GM18868 (cell line): ENCODE measurements around the gene ZNF697.
"Not testable (repeated sequence)": the region's sequence is repeated elsewhere in the genome, so short reads cannot be mapped to it uniquely, and the experiment has no call there.

Experiments used
- ATAC-seq: cut with Tn5 transposase; IDR thresholded peaks from one replicate; pipeline ENCODE4 v1.9.1; 2021; ENCODE audit warnings: mild to moderate bottlenecking, moderate library complexity; ENCODE audit not compliant: unreplicated experiment

Gene ZNF697

DNA sequence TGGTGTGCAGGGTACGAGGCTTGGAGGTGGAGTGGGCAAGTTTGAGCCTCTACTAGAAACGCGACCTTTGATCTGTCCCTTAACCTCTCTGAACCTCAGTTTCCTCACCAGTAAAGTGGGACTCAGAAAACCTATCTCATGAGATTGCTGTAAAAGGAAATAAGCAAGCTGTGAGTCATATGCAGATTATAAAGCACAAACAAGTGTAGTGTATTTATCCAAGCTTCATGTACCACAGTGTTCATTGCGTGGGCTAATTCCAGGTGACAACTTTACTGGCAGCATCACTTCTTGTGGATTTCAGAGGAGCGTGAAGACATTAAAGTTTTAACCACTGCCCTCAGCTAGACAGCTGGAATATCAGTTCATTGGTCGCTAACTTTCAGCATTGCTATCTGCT, 44.4 kb downstream of the ZNF697 start:
- no peak for ATAC-seq

DNA sequence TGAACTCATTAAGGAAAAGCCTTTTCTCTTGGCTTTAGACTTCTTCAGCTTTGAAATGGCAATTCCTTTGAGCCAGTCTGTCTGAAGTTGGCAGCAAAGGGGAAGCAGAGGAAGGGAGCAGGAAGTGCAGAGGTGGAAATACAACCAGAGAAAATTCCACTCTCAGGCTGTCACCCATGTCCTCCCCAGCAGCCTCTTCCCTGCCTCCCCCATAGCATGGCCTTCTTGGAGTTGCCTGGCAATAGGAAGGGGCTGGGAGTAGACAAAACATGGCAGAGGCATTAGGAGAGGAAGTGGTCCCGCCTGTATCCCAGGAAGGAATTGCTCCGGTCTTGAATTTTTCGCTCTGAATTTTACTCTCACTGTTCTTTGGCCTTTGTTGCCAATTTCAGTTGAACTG, 44.8 kb downstream of the ZNF697 start:
- not testable (repeated sequence) for ATAC-seq

DNA sequence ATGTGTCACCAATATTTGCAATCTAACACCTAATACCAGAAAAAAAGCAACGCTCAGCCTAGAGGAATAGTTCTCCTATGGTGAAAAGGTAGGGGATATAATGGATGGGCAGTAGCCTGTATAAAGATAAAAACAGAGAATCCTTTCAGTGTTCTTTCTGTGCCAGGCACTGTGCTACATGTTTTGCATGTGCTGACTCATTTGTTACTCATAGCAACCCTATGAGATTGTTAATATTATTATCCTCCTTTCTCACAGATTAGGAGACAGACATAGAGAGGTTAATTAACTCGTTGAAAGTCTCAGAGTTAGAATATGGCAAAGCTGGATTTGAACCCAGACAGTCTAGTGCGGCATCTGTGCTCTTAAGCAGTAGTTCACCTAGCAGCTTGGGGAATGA, 45.3 kb downstream of the ZNF697 start:
- not testable (repeated sequence) for ATAC-seq

DNA sequence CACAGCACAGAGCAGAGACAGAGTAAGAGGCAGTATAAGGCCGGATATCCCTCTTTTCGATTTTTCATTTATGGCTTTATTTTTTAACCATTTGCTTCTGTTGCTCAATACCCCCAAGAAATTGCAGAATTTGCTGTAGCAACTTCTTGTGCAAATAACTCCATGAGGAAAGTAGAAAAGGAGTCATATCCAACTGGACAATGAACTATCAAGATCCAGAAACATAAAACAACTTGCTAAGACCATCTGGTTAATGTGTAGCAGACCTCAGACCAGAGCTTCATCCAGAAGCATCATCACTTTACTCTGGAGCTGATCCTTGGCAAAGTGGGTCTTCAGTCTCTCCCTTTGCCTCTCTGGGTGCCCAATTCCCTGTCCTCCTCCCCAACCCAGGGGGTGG, 45.9 kb downstream of the ZNF697 start:
- ATAC-seq: no peak

DNA sequence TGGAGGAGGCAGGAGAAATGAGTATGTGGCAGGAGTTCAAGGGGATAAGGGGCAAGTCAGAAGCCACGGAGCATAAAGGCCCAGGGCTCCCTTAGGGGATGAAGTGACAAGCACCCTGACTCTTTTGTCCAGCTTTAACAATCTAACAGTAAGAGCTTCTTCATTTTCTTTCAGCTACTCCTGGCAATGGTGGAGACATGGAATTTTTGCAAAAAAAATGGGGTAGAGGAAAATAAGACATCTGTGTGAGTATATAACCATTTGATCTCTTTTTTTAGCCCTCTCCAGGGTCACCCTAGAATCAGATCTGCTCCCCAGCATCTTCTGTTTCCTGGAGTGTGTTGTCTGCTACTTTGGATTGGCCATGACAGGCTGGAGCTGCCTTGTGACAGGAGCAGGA, 47.1 kb downstream of the ZNF697 start:
- no peak for ATAC-seq

DNA sequence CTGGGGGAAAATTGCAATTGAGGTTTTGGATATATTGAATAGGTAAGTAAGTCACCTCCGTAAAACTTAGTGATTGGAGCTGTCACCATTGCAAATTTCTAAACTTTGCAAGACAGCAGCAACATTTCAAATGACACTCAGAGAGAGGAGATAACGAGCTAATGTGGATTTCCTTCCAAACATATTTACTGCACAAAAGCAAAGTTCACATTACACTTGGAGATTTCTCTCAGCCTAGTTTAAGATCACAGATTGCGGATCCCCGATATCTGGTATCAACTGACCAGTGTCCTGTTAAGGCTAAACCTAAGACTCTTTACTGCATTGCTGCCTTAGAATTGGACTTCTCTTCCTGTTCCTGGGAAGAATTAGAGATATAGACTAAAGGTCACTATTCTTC, 47.5 kb downstream of the ZNF697 start:
- no peak for ATAC-seq

DNA sequence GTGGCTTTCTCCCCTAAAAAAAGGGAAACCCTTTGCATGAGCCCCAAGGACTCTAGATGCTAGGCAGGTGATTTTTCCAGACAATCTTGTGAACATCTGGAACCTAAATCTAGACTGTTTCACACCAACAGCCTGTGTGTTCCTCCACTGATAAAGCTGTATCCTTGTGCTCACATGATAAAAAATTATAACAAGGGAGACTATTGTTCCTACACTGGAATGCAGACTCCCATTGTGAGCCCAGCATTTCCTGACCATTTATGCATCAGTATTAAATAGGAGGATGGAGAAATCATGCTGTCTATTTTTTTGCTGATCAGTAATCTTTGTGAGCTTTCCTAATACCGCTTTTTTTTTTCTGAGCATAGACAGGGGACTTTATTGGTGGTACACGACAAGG, 52.5 kb downstream of the ZNF697 start:
- no peak for ATAC-seq

DNA sequence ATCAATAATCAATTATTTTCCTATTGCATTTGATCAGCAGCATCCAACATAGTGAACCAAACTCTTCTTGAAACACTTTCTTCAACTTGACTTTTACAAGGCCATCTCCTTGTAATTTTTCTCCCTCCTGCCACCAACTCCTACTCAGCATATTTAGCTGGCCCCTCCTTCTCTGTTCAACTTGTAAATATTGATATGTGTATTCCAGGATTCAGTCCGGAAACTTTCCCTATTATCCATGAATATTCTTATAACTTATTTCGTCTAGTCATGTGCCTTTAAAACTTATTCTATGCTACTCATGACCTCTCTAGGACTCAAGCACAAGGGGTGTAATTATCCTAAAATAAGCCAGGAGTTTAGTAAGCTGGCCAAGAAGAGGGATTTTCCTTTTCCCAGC, 52.9 kb downstream of the ZNF697 start:
- ATAC-seq: no peak

DNA sequence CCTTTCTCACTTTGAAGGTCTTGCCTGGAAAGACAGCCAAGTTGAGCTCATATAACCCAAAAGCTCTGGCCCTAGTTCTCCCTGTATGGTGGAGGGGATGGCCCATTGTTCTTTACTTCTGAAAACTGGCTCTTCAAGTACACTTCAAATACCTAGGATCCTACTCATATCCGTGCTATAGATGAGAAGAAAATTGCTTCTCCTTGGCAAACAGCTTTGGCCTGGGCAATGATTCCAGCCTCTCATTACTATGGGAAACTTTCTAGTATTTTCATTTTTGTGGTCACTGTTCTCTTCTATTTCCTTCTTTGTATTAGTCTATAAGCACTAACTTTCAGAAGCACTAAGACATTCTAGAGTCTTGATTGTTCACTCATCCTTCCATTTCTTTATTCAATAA, 53.7 kb downstream of the ZNF697 start:
- no peak for ATAC-seq

DNA sequence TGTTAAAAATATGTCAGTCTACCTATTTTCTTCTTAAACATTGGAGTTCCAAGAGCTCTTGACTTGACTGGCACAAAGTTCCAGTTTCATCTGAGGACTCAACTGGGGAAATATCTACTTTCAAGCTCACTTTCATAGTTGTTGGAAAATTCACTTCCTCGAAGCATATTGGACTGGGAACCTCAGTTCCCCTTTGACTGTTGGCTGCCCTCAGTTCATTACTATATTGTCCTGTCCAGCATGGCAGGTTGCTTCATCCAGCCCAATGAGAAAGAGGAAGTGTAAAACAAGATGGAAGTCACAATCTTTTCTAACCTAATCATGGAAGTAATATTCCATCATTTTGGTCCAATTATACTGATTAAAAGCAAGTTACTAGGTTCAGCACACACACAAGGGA, 54.3 kb downstream of the ZNF697 start:
- no peak for ATAC-seq

DNA sequence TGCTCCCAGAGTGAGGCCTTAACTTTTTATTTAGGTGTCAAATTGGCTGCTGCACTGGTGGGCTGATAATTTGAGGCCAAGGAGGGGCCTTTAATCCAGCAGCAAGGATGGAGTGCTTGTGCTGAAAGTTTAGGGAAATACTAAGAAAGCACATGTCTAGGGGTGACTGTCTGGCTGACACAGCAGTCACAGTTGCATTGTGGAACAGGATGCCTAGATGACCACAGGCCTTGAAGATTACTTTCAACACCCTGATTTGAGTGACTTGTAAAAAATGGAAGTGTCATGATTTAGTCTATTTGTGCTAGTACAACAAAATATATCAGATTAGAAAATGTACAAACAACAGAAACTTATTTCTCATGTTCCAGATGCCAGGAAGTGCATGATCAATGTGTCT, 57.7 kb downstream of the ZNF697 start:
- no peak for ATAC-seq

DNA sequence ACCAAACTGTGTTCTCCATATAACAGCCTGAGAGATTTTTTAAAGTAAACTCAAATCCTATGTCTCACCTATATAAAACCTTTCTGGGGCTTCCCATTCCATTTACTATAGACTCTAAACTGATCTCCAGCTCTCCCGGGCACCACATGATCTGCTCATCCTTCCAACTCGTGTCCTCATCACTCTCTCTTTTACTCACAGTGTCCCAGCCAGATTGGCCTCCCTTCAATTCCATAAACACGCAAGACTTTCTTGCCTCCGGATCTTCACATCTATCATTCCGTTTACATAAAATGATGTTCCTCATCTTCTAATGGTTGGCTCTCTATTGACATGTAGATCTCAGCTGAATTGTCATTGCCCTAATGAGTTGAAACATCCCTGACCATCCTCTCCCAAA, 59.4 kb downstream of the ZNF697 start:
- ATAC-seq: no peak

DNA sequence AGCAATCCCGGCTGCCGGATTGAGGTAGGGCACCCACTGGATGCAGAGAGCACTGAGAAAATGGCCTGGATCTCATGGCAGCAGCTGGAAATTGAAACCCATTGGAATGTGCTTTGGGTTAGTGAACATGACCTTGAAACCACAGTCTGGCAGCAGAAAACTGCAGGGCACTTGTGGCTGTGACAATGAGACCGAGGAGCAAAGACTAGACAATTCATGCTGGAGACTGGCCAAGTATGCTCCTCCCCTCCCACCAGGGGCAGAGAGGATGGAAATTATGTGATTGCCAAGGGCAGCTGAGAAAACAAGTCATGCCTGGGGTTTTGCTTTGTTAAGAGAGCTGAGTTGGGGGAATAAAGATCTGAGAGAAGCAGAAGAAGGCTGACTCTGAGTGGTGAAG, 60.7 kb downstream of the ZNF697 start:
- no peak for ATAC-seq

DNA sequence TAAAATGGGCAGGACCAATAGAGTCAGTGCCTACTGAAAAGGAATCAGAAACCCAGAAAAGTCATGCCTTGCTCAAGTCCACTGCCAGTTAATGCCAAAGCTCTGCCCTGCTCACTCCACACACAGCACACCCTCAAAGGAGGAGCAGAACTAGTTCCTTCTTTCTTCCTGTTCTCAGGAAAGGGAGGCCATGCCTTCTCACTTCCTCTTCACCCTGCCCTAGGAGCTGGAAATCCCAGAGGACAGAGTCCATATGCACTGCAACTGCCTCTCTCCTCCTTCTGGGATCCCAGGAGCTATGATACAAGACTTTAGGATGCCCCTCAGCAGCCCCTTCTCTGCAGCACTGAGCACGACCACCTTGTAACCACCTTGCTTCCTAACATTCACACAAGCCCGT, 62.3 kb downstream of the ZNF697 start:
- ATAC-seq: not testable (repeated sequence)

DNA sequence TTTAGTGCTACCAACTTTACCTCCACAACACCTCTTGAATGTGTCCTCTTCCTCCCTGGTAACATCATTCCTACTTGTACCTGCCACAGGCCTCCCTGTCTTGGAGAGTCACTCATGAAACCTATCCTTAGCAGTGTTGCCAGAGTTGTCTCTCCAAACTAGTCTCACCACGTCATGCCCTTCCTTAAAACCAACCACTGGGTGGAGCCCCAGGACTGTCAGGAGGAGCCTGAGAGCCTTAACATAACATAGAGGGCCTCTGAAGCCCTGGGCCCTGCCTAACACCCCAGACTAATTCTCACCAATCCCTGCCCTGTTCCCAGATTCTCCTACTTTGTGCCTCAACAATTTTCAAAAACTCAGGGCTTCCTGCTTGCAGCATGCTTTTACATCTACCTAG, 65.3 kb downstream of the ZNF697 start:
- peak; percentile 79 for ATAC-seq

DNA sequence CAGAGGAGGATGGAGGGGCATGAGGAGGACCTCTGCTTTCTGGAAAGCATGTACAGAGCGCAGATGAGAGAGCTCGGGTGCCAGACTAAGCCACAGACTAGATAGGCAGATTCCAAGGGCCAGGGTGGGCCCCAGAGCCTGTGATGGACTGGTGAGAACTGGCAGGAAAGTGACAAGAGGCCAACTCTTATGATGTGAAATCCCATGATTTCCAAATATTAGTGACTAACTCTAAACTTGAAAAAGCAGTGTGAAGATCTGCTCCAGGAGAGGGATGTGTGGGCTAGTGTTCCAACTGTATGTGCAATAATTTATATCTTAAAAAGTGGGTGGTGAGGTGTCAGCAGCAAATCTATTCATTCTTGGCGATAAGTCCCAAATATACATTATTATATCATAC, 67.0 kb downstream of the ZNF697 start:
- not testable (repeated sequence) for ATAC-seq

DNA sequence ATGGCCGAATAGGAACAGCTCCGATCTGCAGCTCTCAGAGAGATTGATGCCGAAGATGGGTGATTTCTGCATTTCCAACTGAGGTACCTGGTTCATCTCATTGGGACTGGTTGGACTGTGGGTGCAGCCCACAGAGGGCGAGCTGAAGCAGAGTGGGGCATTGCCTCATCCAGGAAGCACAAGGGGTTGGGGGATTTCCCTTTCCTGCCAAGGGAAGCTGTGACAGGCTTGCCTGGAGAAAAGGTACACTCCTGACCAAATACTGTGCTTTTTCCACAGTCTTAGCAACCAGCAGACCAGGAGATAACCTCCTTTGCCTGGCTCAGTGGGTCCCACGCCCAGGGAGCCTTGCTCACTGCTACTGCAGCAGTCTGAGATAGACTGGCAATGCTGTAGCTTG, 74.2 kb downstream of the ZNF697 start:
- no peak for ATAC-seq

DNA sequence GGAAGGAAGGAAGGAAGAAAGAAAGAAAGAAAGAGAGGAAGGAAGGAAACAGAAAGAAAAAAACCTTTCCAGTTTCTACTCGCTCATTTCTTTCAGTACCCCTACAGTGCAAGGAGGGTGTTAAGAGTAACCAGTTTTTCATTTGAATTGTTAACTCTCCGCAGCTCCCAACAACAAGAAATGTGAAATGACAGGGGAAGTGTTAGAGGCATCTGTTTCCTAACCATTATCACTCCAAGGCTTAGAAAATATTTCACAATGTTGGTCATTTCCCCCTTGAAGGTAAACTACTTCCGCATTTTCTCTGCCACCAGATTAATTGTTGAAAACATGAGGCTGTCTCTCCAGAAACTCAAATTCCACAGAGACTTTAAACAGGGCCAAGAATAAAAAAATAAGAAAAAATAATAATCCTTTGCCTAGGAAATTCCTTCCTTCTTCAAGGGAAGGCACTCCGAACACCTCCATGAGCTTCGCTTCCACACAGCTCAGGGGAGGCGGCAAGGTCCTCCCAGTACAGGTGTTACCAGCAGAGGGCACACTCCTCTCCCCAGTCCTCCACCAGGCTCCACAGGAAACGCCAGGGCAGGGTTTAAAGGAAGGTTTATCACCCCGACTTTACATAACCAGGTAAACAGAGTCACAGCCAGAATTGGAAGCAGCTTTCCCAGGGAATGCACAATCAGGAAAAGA, 78.0 kb downstream of the ZNF697 start:
- ATAC-seq: not testable (repeated sequence)
